HT1080 (cell line): Measurements from ENCODE around the gene IQCH. TPM values are rescaled to one million over a fixed set of nuclear protein-coding genes. Genes with fewer than 3 reads are reported as not detected.

Experiments
- DNase-seq: peaks from one replicate; pipeline ENCODE4 v3.0.0-alpha.2; 2015; ENCODE audit warnings: low read depth
- polyA plus RNA-seq, 2 experiments: library from polyadenylated mRNA; depleted of rRNA; stranded (reverse); fragments of >200 nt; gene quantifications; 2 replicates each; pipeline ENCODE4 v1.2.3, GENCODE V29; 2015
- total RNA-seq: library from RNA; depleted of rRNA; stranded (reverse); fragments of >200 nt; shearing (Covaris generic); gene quantifications from 2 replicates; pipeline ENCODE4 v1.2.3, GENCODE V29; 2014; rRNA removed

IQCH gene
- 3.5 and 5.0 TPM in 2 replicates for total RNA-seq
- polyA plus RNA-seq (2015; cell fraction: cytosol; rRNA removed): 2.9 and 4.2 TPM in 2 replicates
- 4.8 and 7.0 TPM in 2 replicates for polyA plus RNA-seq (2015; cell fraction: nucleus; rRNA removed)

DNA sequence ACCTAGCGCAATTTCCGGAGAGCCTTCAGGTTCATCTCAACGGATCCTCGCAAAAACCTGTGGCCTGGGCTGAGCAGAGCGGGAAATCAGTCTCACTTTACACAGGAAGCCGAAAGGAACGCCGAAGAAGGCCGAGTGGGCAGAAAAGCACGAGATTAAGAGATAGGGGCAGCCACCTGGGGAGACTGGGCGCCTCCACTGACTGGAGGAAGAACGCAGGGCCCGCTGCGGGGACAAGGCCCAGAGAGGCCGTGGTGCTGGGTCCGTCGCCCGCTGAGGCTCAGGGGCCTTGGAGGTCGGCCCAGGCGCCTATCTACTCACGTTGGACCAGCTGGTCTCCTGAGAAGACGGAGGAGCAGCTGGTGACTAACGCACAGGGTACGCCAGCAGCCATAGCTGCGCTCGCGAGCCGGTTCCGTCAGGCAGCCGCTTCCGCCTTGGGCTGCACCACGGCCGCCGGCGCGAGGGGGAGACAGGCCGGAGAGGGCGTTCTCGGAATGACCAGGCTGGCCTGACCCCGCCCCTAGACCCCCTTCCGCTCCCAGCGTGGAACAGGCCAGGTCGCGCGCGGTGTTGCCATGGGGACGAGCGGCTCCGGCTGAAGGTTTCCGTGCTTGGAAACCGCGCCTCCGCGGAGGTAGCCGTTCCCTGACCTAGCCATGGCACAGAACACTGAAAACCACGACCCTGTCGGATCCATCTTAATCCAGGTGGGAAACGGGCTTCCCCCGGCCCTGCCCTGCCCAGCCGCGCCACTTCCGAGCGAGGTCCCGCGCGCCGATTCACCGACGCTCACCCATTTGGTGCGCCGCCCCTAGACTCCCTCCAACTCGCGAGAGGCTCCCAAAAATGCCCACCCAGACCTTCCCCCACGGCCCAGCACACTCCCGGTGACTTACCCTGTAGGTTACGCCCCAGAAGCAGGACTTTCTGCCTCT is at the start of gene IQCH, which contains the start of gene AAGAB:
IQCH (plus strand) TSS at position 549 of the 938 bp plus-strand sequence; CDS start at position 660, 111 bp downstream.
AAGAB (minus strand) TSS at position 424 of the 938 bp plus-strand sequence; CDS start at position 394, 30 bp downstream.
- peak; percentile 98 for DNase-seq

DNA sequence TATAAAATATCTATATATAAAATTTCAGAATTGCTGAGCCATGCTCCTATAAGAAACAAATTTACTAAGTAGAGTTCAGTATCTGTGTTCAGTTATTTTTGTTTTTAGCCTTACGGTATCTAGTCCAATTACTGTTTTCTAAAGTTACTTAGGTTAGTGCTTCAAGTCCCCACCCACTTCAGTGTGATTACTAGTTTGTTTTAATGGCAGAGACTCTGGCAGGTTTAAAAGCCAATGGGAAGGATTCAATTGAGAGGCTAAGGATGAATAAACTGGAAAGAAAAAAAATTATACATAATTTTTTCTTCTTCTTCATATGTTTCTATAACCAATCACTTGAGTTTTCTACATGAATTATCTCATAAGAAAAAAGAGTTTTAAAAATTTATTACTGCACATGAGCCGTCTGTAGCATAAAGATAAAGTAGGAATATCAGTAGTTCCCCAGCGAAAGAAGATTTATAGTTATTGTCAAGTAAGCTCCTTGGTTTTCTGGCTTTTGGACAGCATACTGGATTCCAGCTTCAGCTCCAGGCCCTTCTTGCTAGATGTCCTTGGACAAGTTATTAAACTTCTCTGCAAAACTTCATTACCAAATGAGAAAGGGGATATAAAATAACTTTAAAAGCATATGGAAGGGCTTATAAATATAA is 46.9 kb upstream of the IQCH start:
- no peak for DNase-seq

DNA sequence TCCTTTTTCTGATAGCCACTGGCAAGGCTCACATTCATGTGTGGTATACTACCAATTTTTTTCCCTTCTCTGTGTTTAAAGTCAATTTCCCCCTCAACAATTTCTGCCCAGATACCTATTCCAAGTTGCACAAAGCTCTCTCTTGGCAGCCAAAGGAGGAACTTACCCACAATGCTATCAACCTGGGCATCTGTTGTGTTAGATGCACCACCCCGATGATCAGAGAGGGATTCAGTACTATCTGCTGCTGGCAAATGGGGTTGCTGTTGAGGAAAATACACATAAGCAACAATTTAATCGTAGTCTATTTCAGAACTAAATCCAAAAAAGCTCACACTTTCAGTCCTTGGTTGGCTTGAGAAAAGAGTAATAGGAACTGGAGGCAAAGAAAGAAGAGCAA is 46.2 kb upstream of the IQCH start:
- no peak for DNase-seq

DNA sequence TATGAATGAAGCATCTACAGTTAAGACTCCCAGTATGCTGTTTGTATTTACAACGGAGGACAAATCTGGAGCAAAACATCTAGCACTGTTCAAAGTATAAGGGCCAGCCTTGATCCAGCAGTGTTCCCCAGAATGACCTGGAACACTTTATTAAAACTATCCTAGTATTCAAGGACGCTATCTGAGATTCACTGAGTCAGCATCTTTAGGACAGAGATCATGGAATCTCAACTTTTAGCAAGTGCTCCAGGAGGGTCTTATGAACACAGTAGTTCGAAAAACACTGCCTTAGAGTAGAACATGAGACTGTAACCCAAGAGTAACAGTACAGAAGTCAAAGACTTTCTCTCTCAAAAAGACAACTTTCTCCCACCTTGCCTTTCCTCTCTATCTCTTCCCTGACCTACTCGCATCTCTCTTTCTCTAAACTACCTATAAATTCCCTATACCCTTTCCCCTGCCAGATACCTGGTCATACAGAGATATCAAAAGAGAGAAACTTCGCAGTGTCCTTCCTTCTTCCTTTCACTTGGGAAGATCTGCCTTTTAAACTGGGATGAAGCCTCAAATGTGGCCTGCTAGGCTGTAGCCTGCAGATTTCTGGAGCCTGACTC is 43.9 kb upstream of the IQCH start:
- no peak for DNase-seq

DNA sequence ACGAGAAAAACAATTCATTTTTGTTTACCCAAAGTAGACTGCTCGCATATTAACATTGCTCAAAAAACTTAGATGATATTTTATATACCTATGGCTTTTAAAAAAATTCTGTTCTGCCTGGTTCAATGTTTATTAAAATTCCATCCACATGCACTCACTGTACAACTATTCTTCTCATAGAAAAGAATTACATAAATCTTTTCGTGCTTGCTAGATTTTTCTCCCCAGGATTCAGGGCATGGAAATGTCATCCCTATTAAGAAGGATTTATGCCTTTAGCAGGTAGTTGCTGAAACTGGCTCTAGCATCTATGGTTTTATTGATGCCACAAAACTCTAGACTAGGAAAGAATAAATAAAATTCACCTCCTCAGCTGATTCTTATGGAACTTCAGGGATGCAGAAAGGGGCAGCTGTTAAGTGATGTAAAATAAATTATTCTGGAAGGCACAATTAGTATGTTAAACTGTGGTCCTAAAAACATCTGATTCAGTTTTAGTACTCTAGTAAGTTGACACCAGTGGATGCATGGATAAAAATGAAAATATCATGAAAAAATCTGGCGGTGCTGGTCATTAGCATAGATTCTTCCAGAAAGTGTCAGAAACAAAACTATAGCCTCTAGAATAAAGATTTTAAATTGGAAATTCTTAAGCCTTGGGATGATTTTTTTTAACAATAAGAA is 41.8 kb upstream of the IQCH start:
- DNase-seq: no peak

DNA sequence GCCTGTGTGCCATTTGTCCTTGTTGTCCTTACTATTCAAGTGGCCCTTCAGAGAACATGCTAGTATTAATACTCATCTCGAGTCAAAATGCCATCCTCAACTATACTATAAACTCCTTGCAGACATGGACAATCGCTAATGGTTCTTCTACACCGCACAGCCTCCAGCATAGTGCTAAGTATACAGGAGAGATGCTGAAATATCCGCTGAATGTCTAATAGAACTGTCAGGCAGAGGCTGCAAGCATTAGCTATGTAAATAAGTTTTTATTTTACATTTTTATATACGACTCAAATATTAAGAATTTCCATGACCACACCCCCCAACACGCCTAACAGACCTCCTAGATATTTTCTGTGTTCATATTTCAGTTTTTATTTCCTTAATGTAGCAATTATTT is 39.5 kb upstream of the IQCH start:
- DNase-seq: no peak

DNA sequence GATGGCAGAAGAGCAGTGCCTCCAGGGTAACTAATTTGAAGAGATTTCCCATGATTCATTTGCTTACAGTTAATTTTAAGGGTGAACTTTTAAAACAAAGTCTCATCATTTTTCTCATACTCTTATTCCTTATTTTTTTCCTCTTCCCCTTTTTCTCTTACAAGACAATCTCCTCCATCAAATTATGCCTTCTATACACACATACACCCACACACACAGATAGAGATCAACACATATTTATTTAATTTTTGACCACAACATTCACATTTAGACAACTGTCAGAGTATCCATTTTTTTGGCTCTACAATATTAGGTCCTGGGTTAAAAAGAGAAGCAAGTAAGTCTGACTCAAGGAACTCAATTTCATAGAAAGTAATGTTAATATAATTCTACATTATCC is 37.7 kb upstream of the IQCH start:
- DNase-seq: no peak

DNA sequence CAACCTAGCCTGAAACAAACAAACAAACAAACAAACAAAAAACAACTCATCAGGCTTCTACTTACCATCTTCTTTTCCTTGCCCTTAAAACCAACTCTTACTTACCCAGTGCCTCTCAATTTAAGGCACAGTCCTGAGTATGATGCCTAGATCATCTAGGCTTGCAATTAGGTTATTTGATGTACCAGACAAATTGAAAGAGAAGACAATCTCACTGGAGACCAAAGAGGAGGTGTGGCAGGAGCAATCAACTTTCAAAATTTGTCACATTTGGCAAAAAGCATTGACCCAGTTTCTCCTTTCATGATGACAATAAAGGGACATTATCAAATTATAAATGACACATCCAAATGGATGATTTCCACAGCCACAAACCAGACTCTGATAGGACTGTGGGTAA is 36.2 kb upstream of the IQCH start:
- no peak for DNase-seq

DNA sequence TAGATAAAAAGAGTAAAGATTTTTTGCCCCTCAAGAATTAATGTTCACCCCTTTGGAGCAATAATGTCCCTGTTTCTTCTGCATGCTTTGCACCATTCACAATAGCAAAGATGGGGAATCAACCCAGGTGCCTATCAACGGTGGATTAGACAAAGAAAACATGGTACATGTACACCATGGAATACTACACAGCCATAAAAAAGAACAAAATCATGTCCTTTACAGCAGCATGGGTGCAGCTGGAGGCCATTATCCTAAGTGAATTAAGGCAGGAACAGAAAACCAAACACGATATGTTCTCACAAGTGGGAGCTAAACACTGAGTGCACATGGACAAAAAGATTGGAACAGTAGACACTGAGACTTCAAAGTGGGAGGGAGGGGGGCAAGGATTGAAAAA is 35.3 kb upstream of the IQCH start:
- DNase-seq: no peak

DNA sequence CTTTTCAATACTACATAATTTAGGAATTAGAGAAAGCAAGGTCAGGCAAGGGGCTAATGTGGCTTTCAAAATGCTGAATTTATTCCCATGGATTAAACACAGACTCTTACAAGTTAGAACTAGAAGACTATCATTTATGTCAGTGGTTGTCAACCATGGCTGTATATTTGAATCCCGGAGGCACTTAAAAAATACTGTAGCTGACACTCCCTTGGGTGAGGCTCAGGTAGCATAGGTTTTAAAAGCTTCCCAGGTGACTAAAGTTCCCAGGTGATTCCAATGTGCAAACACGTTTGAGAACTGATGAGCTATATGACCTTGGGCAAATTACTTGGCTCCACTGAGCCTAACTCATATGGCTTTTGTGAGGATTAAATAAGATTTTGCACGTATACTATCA is 29.7 kb upstream of the IQCH start:
- no peak for DNase-seq

DNA sequence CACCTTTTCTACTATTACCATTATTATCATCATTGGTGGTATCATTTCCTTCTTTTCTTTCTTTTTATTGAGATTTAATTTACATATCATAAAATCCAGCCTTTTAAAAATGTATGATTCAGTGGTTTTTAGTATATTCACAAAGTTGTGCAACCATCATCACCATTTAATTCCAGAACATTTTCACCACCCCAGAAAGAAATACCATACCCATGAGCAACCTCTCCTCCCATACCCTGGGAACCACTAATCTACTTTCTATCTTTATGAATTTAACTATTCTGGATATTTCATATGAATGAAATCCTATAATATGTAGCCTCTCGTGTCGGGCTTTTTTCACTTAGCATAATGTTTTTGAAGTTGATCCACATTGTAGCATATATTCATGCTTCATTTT is 29.2 kb upstream of the IQCH start:
- DNase-seq: no peak

DNA sequence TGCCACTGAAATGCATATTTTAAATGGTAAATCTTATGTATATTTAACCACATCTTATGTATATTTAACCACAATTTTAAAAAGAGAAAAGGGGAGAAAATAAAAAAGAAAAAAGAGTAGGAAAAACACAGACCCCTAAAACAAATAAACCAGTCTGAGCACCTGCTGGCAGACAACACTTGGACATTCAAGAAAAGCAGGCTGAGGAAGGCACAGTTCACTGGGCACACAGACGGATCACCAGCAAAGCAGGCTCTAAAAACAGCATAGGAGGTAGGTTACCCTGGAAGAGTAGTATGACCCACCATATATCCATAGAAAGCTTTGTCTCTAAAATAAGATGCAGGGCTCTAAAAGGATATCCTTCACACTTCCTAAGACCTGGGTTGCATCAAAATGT is 27.2 kb upstream of the IQCH start:
- no peak for DNase-seq

DNA sequence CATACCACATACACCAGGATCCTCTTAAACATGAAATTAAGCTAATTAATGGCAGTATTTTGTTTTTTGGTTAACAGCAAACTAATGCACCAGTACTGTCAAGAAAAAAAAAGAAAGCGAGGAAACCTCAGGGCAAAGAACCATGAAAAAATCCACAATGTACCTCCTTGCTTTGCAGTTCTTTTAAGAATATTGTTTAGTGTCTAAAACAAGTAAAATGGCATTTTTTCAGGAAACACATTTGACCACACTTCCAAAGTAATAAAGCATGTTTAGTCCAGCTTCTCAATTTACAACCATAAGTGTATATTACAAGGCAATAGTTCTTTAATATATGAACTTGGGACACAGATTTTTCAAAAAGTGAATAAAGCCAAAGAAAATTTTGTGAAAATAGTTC is 26.7 kb upstream of the IQCH start:
- DNase-seq: no peak

DNA sequence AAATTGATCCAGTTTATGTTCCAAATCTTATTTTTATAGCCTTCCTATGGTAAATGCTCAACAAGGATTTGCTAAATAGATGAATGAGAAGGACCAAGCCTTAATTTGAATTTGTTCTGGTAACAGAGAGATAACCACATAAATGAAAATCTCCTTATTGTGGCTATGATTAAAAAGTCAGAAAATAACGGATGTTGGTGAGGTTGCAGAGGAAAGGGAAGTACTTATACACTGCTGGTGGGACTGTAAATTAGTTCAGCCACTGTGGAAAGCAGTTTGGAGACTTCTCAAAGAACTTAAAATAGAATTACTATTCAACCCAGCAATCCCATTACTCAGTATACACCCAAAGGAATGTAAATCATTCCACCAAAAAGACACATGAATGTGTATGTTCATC is 26.3 kb upstream of the IQCH start:
- DNase-seq: no peak

DNA sequence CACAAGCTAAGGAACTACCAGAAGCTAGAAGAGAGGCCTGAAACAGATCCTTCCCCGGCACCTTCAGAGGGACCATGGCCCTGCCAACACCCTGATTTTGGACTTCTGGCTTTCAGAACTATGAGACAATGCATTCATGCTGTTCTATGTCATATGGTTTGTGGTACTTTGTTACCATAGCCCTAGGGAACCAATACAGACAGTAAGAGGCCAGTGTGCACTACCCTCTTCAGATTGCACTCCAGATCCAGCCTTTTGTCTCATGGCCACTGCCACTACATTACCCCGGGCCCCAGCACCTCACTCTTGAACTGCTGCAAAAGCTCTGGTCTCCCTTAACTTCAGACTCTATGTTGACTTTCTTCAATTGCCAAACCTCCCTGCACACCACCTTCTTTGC is 24.1 kb upstream of the IQCH start:
- no peak for DNase-seq

DNA sequence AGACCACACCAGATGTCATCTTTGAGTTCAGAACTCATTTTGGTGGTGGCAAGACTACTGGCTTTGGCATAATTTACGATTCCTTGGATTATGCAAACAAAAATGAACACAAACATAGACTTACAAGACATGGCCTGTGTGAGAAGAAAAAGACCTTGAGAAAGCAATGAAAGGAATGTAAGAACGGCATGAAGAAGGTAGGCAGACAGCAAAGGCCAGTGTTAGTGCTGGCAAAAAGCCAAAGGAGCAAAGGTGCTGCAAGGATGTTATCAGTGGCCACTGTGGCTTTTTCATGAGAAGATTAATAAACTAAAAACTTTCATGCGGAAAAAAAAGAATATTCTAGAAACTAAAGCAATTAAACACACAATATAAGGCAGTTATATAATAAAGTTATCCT is 22.0 kb upstream of the IQCH start:
- DNase-seq: no peak

DNA sequence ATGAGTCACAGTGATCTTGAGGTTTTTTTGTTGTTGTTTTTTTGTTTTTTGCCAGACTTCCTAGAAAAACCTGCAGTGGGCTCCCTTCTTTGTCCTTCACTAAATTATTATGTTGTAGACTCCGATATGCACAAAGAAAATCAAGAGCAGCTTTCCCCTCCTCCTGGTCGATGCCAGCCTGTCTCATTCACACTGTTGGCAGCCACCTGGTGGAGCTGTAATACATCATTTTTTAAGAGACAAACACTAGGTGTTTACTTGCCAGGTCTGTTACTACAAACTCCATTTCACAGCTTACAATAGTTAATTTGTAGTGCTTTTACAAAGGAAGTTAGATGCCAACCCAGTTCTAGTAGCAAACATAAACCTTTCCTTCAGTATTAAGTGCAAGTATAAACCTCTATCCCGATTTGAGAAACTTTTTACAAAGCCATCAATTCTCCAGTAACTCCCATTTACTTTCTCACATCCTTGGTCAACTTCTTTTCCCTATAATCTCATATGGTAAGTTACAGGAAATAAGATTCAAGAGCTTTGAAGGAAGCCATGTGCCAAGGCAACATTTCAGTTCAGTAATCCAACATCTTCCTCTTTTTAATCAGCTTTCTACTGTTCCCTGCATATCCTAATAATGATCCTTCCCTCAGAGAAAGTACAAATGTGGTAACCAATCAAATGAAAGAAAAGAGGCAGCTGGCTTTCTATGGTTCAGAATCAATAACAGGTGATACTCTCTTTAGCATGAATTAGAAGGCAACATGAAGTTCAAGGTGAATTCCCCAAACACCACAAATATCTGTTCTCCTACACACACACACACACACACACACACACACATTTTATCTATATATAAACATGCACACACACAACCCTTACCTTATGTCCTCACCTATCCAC is 14.1 kb upstream of the IQCH start:
- peak; percentile 4 for DNase-seq

DNA sequence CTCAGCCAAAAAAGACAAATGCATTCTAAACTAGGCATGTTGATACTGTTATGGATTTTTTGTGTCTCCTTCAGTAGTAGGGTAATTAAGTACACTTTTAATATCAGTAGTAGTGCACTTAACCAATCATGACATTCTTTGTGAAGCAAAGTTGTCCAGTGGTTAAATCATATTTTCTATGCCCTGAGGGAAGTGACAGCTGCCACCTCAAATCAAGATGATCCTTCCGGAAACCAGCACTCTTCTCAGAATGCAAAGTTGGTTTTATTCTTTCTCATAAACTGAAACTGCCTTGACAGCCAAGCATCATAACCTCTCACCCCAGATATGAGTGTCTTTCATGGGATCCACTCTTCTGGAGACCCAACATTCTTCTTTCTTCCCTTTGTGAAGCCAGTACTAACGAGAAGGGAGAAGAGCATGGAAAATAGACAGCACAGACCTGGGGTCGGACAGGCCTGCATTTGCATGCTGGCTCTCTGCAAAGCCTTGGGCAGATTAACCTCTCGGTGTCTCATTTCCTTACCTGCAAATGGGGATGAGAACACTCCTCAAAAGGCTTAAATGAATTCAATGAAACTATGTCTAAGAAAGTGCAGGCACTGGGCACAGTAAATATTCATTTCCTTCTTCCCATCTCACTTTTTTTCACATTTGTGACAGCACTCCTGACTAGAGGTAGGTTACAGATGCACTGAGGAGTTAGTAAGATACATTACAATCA is 13.3 kb upstream of the IQCH start:
- DNase-seq: no peak

DNA sequence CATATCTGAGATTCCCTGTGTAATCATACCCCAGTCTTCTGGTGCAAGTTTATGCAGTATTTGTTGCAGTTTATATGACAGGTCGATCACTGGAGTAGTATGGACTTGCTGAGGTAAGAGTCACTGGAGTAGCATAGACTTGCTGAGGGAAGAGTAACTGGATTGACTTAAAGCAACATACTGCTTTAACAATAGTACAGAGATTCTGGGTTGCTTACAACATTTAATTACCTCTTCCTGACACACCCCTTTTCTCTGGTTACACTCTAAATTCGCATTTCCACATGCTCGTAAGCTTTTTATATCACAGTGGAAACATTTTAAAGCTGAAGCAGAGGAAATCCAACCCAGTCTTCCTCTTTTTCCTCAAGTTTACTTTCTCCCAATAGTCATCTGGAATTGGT is 11.9 kb upstream of the IQCH start:
- DNase-seq: no peak
